GM19468 (cell line): ENCODE results near the gene PRRG4.

Experiments
- ATAC-seq: cut with Tn5 transposase; IDR thresholded peaks from one replicate; pipeline ENCODE4 v1.9.1; 2021; ENCODE audit warnings: mild to moderate bottlenecking, moderate library complexity, moderate number of reproducible peaks; ENCODE audit not compliant: unreplicated experiment; ENCODE audit errors: extremely low read depth

The PRRG4 gene

GRCh38 chr11:32905028-32905667 lies 75.4 kb downstream of the PRRG4 start:
- ATAC-seq: no peak
